ENCODE measurements around the gene EOGT. TPM values are rescaled to one million over a fixed set of nuclear protein-coding genes. Genes with fewer than 3 reads are reported as not detected.

EOGT gene
- total RNA-seq, 6 experiments from 2014 or later: 26.9 to 31.6 (median 28.2) TPM

DNA sequence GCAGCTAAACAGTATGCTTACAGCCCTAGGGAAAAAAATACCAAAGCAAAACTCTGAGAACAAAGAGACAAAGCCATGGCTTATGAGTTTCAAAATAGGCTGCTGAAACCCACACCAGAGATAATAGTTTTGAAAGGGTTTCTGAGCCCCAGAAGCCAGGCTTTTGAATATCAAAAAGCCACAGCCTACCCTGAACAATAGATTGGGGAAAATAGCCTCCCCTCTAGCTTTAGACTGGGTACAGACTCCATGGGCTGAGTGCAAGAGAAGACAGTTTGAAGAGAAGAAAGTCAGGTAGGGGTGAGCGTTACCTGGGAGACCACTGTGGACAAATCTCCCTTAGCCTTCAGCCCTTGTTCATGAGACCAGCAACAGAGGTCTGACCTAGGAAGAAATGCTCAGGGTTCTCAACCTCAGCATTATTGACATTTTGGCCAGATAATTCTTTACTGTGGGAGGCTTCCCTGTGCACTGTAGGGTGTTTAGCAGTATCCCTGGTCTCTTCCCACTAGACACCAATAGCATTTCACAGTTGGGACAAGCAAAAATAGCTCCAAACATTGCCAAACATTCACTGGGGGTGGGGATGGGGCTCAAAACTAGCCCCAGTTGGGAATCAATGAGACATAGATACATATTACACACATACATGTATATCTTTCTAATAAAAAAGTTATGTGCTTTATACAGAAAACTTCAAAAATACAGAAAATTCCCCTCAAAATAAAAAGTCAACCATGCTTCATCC is 69.6 kb downstream of the EOGT start:
- no peak for DNase-seq
- Mint-ChIP-seq H3K36me3 (ENCODE audit: low read depth) (no peaks in the 10 kb centered on the region), H3K27ac (no peak overlapping the region), H3K27me3 (ENCODE audit: insufficient read depth) (peaks cover 8% of the 10 kb centered on the region), H3K4me3 (no peak overlapping the region), H3K4me1 (ENCODE audit: low read depth) (no peaks in the 10 kb centered on the region), H3K9me3 (no peaks in the 10 kb centered on the region)
- TF ChIP-seq, protein P1, sequence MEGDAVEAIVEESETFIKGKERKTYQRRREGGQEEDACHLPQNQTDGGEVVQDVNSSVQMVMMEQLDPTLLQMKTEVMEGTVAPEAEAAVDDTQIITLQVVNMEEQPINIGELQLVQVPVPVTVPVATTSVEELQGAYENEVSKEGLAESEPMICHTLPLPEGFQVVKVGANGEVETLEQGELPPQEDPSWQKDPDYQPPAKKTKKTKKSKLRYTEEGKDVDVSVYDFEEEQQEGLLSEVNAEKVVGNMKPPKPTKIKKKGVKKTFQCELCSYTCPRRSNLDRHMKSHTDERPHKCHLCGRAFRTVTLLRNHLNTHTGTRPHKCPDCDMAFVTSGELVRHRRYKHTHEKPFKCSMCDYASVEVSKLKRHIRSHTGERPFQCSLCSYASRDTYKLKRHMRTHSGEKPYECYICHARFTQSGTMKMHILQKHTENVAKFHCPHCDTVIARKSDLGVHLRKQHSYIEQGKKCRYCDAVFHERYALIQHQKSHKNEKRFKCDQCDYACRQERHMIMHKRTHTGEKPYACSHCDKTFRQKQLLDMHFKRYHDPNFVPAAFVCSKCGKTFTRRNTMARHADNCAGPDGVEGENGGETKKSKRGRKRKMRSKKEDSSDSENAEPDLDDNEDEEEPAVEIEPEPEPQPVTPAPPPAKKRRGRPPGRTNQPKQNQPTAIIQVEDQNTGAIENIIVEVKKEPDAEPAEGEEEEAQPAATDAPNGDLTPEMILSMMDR (IDR thresholded peaks at IDR 0.05): no peak

DNA sequence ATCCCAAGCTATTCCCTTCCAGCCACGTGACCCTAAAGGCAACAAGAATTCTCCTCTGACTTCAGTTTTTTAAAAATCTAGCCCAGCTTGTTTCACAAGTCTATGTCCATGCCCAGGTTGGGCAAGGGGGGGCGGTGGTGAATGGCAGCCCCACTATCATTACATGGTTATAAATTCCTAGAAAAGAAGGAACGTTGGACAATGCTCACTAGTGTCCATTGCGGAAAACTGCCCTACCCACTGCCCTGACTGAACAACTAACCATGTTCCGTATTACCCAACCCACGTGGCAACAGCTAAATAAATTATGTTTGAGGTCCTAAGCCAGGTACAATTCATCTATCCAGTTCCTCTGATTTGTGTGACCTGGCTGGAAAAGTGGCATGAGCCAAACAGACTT is 72.4 kb downstream of the EOGT start:
- Mint-ChIP-seq H3K27me3 (ENCODE audit: insufficient read depth) (peaks cover 10% of the 10 kb centered on the region), H3K27ac (no peak overlapping the region), H3K4me3 (no peak overlapping the region), H3K4me1 (ENCODE audit: low read depth) (no peaks in the 10 kb centered on the region), H3K36me3 (ENCODE audit: low read depth) (no peaks in the 10 kb centered on the region), H3K9me3 (no peaks in the 10 kb centered on the region)
- TF ChIP-seq, protein P1 (IDR thresholded peaks at IDR 0.05): no peak
- no peak for DNase-seq

DNA sequence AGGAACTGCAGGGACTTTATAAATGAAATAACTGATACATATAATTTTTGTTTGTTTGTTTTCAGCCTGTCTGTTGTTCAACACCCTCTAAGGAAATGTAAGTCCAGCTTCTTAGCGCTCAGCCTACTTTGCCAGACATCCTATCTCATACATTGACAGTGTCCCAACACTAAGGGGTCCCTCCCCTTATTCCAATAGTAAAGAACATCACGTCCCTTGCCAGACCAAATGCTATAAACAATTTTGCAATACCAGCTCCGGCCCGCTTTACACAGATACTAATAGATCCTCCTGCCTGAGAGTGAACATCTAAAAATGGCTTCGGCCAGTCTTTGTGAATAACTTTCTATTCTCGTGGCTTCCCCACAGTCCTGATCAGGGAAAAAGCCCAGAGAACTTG is 76.6 kb downstream of the EOGT start:
- Mint-ChIP-seq H3K27ac (no peak overlapping the region), H3K9me3 (no peaks in the 10 kb centered on the region), H3K4me3 (no peak overlapping the region), H3K4me1 (ENCODE audit: low read depth) (no peaks in the 10 kb centered on the region), H3K27me3 (ENCODE audit: insufficient read depth) (peaks cover 16% of the 10 kb centered on the region), H3K36me3 (ENCODE audit: low read depth) (no peaks in the 10 kb centered on the region)
- DNase-seq: no peak
- TF ChIP-seq, protein P1 (IDR thresholded peaks at IDR 0.05): no peak

DNA sequence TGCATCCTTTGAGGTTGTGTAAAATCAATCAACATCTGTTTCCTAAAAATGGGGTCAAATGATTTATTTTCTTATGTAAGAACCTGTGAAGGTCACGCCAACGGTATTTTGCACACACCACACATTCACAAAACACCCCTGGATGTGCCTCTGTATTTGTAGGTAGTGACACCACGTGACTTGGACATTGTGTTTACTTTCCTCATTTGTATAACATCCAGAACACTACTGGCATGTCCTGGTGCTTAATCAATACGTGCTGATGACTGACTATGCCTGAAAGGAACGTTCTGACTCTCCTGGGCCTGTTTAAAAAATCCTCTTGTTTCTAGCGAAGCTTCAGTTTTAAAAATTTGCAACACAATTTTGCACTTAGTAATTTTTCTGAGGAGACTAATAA is 77.7 kb downstream of the EOGT start:
- H3K4me3 Mint-ChIP-seq: no peak overlapping the region

DNA sequence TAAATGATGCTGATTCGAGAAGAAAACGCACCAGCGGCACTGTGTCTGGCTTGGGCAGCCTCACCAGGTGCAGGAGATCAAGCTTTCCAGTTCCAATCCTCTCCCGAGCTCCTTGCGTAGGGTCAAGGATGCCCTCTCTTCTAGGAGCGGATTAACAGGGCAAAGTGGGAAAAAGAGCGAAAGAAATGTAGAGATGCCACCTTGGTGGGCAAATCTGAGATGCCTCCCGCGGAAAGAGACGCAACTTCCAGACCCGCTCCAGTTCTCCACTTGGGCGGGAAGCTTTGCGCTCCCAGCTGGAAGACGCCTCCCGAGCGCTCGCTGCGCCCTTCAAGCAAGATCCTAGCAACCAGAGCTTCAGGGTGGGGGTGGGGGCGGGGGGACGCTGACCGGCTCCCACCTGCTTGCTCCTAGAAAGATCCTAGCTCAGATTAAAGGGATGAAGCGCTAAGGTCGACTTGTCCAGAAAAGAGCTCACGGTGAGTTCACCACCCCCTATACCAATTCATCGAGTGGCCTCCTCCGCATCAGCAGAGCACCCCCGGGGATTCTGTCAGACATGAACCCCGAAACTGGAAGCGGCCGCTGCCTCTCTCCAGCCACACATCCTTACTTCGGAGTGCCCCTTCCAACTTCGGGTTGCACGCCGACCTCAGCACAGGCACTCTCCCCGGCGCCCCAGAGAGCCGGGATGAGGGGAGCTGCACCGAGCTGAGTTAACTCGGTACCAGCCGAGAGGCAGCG is 81.9 kb downstream of the EOGT start:
- Mint-ChIP-seq H3K4me3 (no peak overlapping the region), H3K4me1 (ENCODE audit: low read depth) (no peaks in the 10 kb centered on the region), H3K9me3 (no peaks in the 10 kb centered on the region), H3K36me3 (ENCODE audit: low read depth) (no peaks in the 10 kb centered on the region), H3K27me3 (ENCODE audit: insufficient read depth) (peaks cover 21% of the 10 kb centered on the region), H3K27ac (no peak overlapping the region)
- TF ChIP-seq, protein P1 (IDR thresholded peaks at IDR 0.05): no peak
- no peak for DNase-seq

More for the DNA sequence above, 77.7 kb downstream of the EOGT start:
- Mint-ChIP-seq H3K36me3 (ENCODE audit: low read depth) (no peaks in the 10 kb centered on the region), H3K4me1 (ENCODE audit: low read depth) (no peaks in the 10 kb centered on the region), H3K27me3 (ENCODE audit: insufficient read depth) (peaks cover 22% of the 10 kb centered on the region), H3K9me3 (no peaks in the 10 kb centered on the region), H3K27ac (no peak overlapping the region)
- DNase-seq: no peak
- TF ChIP-seq, protein P1 (IDR thresholded peaks at IDR 0.05): no peak

Small RNAs within 50 kb of the gene (microRNA-seq; reads per million reads assigned to microRNA genes)
- gene MIR3136: not detected

Other genes with a start within 250 kb of the EOGT start
- not detected for gene TAFA4, start 81.1 kb downstream of the EOGT start, total RNA-seq (2021; fragmentation: NEBNext Ultra II Directional; extraction: Animal tissue kit (Norgen Biotek cat#: 25700))
- 10 to 100 TPM; 43.7 to 46.9 (median 45.2) TPM for gene TMF1, start 38.6 kb upstream of the EOGT start, total RNA-seq (2021; fragmentation: NEBNext Ultra II Directional; extraction: Animal tissue kit (Norgen Biotek cat#: 25700))
- 10 to 100 TPM; 62.1 to 75.4 (median 63.6) TPM for gene UBA3, start 66.7 kb upstream of the EOGT start, total RNA-seq (2021; fragmentation: NEBNext Ultra II Directional; extraction: Animal tissue kit (Norgen Biotek cat#: 25700))
- gene ARL6IP5, start 71.3 kb upstream of the EOGT start, total RNA-seq (2021; fragmentation: NEBNext Ultra II Directional; extraction: Animal tissue kit (Norgen Biotek cat#: 25700)): 100 to 1,000 TPM; 108 to 132 (median 119) TPM
- not detected for gene LMOD3, start 108.9 kb upstream of the EOGT start, total RNA-seq (2021; fragmentation: NEBNext Ultra II Directional; extraction: Animal tissue kit (Norgen Biotek cat#: 25700))